ENCODE measurements around the gene ATXN1. TPM values are rescaled to one million over a fixed set of nuclear protein-coding genes. Genes with fewer than 3 reads are reported as not detected.

The ATXN1 gene
- total RNA-seq, 1 donor from 2014 or later: 71.2 TPM

DNA sequence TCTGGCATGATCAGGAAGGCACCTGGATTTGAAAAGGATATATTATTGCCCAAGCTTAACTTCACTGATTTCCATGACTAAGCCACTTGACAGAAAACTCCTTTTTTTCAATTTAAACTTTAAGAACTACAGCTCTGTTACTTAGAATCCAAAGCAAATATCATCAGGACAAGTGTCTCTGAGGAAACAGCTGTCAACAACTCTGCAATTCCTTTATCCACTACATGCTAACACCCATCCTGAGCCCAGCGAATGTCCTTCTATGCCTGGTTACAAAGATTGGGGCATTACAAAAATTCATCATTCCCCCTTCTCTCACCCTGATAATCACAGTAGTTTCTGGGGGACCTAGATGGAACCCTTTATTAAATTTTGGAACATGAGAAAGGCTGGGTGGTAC, 386.1 kb downstream of the ATXN1 start:
- Histone ChIP-seq H3K27me3 (no peaks in the 10 kb centered on the region), H3K9me3 (no peaks in the 10 kb centered on the region), H3K36me3 (peaks cover 5% of the 10 kb centered on the region), H3K4me1 (peaks cover 5% of the 10 kb centered on the region), H3K27ac (no peak overlapping the region), H3K4me3 (no peak overlapping the region)
- DNase-seq: no peak
- TF ChIP-seq, protein P1, sequence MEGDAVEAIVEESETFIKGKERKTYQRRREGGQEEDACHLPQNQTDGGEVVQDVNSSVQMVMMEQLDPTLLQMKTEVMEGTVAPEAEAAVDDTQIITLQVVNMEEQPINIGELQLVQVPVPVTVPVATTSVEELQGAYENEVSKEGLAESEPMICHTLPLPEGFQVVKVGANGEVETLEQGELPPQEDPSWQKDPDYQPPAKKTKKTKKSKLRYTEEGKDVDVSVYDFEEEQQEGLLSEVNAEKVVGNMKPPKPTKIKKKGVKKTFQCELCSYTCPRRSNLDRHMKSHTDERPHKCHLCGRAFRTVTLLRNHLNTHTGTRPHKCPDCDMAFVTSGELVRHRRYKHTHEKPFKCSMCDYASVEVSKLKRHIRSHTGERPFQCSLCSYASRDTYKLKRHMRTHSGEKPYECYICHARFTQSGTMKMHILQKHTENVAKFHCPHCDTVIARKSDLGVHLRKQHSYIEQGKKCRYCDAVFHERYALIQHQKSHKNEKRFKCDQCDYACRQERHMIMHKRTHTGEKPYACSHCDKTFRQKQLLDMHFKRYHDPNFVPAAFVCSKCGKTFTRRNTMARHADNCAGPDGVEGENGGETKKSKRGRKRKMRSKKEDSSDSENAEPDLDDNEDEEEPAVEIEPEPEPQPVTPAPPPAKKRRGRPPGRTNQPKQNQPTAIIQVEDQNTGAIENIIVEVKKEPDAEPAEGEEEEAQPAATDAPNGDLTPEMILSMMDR (IDR thresholded peaks at IDR 0.05): no peak
- intact Hi-C loops (cut with DNase I): no loop called here
- no peak for ATAC-seq

DNA sequence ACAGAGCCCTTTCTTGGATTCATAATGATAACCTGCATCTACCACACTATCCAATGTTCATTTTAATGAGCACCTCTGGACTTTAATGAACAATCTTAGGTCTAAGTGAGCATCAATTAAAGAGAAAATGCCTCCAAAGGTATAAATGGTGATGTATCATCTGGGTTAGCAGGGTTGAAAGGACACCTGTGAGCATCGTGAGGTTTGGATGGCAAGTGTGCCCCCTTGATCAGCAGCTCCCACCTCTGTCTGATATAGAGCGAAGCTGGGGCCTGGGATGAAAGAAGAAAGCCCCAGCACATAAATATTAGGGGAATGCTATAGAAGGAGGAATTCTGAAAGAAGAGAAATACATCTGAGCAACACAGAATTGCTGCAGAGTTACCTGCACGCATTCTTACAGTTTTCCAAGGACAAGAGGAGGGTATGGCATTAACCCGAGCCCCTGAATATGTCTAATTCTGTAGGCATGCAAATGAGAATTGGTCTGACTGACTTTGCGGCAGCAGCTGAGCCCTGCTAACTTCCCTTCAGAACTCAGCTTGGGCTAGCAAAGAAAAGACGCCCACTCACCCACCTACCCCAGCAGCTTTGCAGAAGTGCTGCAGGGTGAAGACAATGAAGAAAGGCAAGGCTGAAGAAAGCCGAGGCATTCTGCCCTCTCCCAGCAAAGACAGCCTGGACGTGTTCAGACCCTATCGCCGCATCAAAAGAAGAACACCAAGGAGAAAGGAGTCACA, 386.6 kb downstream of the ATXN1 start:
- Histone ChIP-seq H3K4me3 (no peak overlapping the region), H3K27ac (no peak overlapping the region), H3K36me3 (peaks cover 5% of the 10 kb centered on the region), H3K27me3 (no peaks in the 10 kb centered on the region), H3K9me3 (no peaks in the 10 kb centered on the region), H3K4me1 (peaks cover 5% of the 10 kb centered on the region)
- DNase-seq: peak; percentile 65
- intact Hi-C loops (cut with DNase I): no loop called here
- TF ChIP-seq, protein P1 (IDR thresholded peaks at IDR 0.05): no peak
- ATAC-seq: peak; percentile 90

DNA sequence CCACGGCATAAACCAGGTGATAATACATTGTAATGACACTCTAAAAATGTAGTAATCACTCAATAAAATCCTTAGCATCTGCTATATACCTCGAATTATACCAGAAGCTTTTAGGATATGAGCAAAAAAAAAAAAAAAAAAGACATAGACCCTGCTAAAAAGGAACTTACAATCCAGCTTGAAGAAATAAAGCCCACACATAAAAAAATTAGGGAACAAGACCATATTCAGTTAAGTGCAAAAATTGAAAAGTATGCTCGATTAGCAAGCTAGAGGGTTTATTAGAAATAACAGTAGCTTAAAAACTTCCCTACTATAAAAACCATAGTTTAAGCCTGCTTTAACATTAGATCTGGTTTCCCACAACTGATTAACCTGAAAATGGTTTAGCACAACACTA, 387.2 kb downstream of the ATXN1 start:
- Histone ChIP-seq H3K9me3 (no peaks in the 10 kb centered on the region), H3K27me3 (no peaks in the 10 kb centered on the region), H3K4me3 (no peak overlapping the region), H3K4me1 (peaks cover 5% of the 10 kb centered on the region), H3K27ac (no peak overlapping the region), H3K36me3 (peaks cover 5% of the 10 kb centered on the region)
- intact Hi-C loops (cut with DNase I): no loop called here
- TF ChIP-seq, protein P1 (IDR thresholded peaks at IDR 0.05): no peak
- no peak for ATAC-seq
- DNase-seq: no peak

DNA sequence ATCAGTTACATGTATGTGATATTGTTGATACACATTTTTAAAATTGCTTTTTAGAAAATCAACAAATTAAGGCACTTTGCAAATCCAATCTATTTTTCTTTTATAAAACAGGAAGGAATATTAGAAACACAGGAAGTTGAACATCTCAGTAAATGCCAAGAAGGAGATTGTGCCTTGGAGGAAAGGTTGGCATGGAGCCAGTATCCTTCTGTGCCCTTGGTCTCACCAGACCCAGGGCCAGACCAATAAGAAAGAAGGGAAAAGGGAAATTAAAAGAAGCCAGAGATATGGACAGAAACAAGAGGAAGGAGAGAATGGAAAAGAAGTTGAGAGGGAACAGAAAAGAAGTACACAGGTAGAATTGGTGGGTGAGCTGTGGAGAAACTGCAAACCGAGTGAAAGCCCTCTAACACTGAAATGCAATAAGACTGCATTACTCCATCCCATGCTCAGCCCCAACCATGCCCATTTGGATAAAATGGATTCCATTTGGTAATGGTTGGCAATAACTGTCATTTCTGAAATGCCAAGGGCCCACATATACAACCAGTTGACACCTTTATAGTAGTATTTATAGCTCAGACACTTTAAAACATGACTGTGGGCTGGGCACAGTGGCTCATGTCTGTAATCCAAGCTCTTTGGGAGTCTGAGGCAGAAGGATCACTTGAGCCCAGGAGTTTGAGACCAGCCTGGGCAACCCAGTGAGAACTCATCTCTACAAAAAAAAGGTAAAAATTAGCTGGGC, 389.1 kb downstream of the ATXN1 start:
- no peak overlapping the region for H3K27ac ChIP-seq
- H3K4me3 ChIP-seq: no peak overlapping the region
- no peaks in the 10 kb centered on the region for H3K27me3 ChIP-seq
- DNase-seq (no peak), ATAC-seq (no peak)
- intact Hi-C loops (cut with DNase I): no loop called here
- peaks cover 2% of the 10 kb centered on the region for H3K36me3 ChIP-seq
- no peaks in the 10 kb centered on the region for H3K9me3 ChIP-seq
- peaks cover 5% of the 10 kb centered on the region for H3K4me1 ChIP-seq
- TF ChIP-seq, protein P1 (IDR thresholded peaks at IDR 0.05): no peak

DNA sequence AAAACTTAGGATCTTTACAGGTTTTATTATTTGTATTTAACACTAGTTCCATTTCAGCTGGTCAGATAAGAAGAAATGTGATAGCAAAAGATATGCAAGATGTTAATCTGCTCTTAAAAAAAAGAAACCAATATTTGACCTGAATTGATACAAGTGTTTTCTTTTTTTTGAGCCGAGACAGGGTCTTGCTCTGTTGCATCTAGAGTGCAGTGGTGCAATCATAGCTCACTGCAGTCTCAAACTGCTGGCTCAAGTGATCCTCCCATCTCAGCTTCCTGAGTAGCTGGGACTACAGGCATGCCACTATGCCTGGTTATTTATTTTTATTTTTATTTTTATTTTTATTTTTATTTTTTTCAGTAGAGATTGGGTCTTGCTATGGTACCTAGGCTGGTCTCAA, 389.9 kb downstream of the ATXN1 start:
- intact Hi-C loops (cut with DNase I): no loop called here
- DNase-seq: no peak
- TF ChIP-seq, protein P1 (IDR thresholded peaks at IDR 0.05): no peak
- Histone ChIP-seq H3K36me3 (no peaks in the 10 kb centered on the region), H3K27ac (no peak overlapping the region), H3K4me1 (peaks cover 5% of the 10 kb centered on the region), H3K27me3 (no peaks in the 10 kb centered on the region), H3K4me3 (no peak overlapping the region), H3K9me3 (no peaks in the 10 kb centered on the region)
- ATAC-seq: no peak

All from upper lobe of right lung (tissue), 1 donor.